ENCODE results near the gene ADAMTS16. TPM values are rescaled to one million over a fixed set of nuclear protein-coding genes. Genes with fewer than 3 reads are reported as not detected.

Gene ADAMTS16
- total RNA-seq, 6 experiments from 2014 or later: 0.26 to 0.70 (median 0.50) TPM; not detected in 1

- no peak for TF ChIP-seq CTCF (IDR thresholded peaks at IDR 0.05)
- H3K9me3 Mint-ChIP-seq: no peaks in the 10 kb centered on the region; the same call in 1 of the 2 replicates
- H3K27ac Mint-ChIP-seq: no peak overlapping the region
- DNase-seq: no peak
- no peaks in the 10 kb centered on the region for H3K36me3 Mint-ChIP-seq (ENCODE audit: low read depth)
- H3K4me1 Mint-ChIP-seq (ENCODE audit: low read depth): peaks cover 12% of the 10 kb centered on the region; the same call in 1 of the 2 replicates
- H3K27me3 Mint-ChIP-seq (ENCODE audit: insufficient read depth): peaks cover 16% of the 10 kb centered on the region
- no peak overlapping the region for H3K4me3 Mint-ChIP-seq
These were observed 178.5 kb downstream of the ADAMTS16 start for GRCh38 chr5:5318426-5319190.

GRCh38 chr5:5320062-5320805, 180.1 kb downstream of the ADAMTS16 start:
- no peak overlapping the region for H3K4me3 Mint-ChIP-seq
- H3K9me3 Mint-ChIP-seq: no peaks in the 10 kb centered on the region; the same call in 1 of the 2 replicates
- no peak overlapping the region for H3K27ac Mint-ChIP-seq
- H3K36me3 Mint-ChIP-seq (ENCODE audit: low read depth): no peaks in the 10 kb centered on the region
- peaks cover 17% of the 10 kb centered on the region for H3K27me3 Mint-ChIP-seq (ENCODE audit: insufficient read depth)
- TF ChIP-seq CTCF (IDR thresholded peaks at IDR 0.05): no peak
- H3K4me1 Mint-ChIP-seq (ENCODE audit: low read depth): peaks cover 12% of the 10 kb centered on the region; the same call in 1 of the 2 replicates
- no peak for DNase-seq

GRCh38 chr5:5321137-5321536, 181.0 kb downstream of the ADAMTS16 start:
- no peak for DNase-seq
- TF ChIP-seq CTCF (IDR thresholded peaks at IDR 0.05): no peak
- Mint-ChIP-seq H3K4me3 (no peak overlapping the region), H3K27me3 (ENCODE audit: insufficient read depth) (peaks cover 21% of the 10 kb centered on the region), H3K4me1 (ENCODE audit: low read depth) (peaks cover 7% of the 10 kb centered on the region; the same call in 1 of the 2 replicates), H3K36me3 (ENCODE audit: low read depth) (no peaks in the 10 kb centered on the region), H3K27ac (no peak overlapping the region), H3K9me3 (no peaks in the 10 kb centered on the region; the same call in 1 of the 2 replicates)

- Mint-ChIP-seq H3K9me3 (peaks cover 3% of the 10 kb centered on the region; the same call in 1 of the 2 replicates), H3K4me1 (ENCODE audit: low read depth) (no peaks in the 10 kb centered on the region), H3K27me3 (ENCODE audit: insufficient read depth) (peaks cover 24% of the 10 kb centered on the region), H3K36me3 (ENCODE audit: low read depth) (0 out of 2 replicates have a peak, but pooled peaks cover 4% of the 10 kb centered on the region), H3K4me3 (no peak overlapping the region), H3K27ac (no peak overlapping the region)
- no peak for DNase-seq
- TF ChIP-seq CTCF (IDR thresholded peaks at IDR 0.05): no peak
These were observed 183.4 kb downstream of the ADAMTS16 start for GRCh38 chr5:5323551-5323950.

- no peak overlapping the region for H3K27ac Mint-ChIP-seq
- 0 out of 2 replicates have a peak, but pooled peaks cover 5% of the 10 kb centered on the region for H3K36me3 Mint-ChIP-seq (ENCODE audit: low read depth)
- H3K9me3 Mint-ChIP-seq: peaks cover 5% of the 10 kb centered on the region; the same call in 1 of the 2 replicates
- H3K4me3 Mint-ChIP-seq: no peak overlapping the region
- no peak for DNase-seq
- peaks cover 20% of the 10 kb centered on the region for H3K27me3 Mint-ChIP-seq (ENCODE audit: insufficient read depth)
- H3K4me1 Mint-ChIP-seq (ENCODE audit: low read depth): no peaks in the 10 kb centered on the region
- no peak for TF ChIP-seq CTCF (IDR thresholded peaks at IDR 0.05)
These were observed 186.1 kb downstream of the ADAMTS16 start for GRCh38 chr5:5326115-5326758.
